HG02610 (cell line): ENCODE measurements around the gene TRIM44.

Experiments
- ATAC-seq: cut with Tn5 transposase; IDR thresholded peaks from one replicate; pipeline ENCODE4 v1.9.1; 2021; ENCODE audit warnings: mild to moderate bottlenecking, moderate library complexity; ENCODE audit not compliant: unreplicated experiment

Gene TRIM44

GRCh38 chr11:35662649-35663407, at the start of gene TRIM44:
Gene TRIM44, plus strand, starts transcription at chr11:35662775. Its CDS starts 337 bp downstream, at chr11:35663112.
- ATAC-seq: peak; percentile 96

GRCh38 chr11:35614939-35615569, 47.5 kb upstream of the TRIM44 start:
- ATAC-seq: no peak

GRCh38 chr11:35615921-35616900, 46.4 kb upstream of the TRIM44 start:
- ATAC-seq: no peak

DNA sequence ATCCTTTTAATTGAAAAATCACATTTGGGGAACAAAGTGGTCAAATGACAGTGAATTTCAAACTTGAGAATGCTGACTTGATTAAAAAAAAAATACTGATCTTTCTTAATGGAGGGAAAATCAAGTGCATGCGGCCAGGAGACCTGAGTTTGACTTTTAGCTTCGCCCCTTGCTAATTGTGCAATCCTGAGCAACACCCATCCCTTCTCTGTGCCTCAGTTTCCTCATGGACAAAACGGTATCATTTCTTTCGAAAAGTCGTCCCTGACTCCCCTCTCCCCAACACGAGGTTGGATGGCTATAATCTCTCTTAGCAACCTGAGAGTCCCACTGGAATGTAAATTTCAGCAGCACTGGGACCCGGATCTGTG, 45.3 kb upstream of the TRIM44 start:
- no peak for ATAC-seq

DNA sequence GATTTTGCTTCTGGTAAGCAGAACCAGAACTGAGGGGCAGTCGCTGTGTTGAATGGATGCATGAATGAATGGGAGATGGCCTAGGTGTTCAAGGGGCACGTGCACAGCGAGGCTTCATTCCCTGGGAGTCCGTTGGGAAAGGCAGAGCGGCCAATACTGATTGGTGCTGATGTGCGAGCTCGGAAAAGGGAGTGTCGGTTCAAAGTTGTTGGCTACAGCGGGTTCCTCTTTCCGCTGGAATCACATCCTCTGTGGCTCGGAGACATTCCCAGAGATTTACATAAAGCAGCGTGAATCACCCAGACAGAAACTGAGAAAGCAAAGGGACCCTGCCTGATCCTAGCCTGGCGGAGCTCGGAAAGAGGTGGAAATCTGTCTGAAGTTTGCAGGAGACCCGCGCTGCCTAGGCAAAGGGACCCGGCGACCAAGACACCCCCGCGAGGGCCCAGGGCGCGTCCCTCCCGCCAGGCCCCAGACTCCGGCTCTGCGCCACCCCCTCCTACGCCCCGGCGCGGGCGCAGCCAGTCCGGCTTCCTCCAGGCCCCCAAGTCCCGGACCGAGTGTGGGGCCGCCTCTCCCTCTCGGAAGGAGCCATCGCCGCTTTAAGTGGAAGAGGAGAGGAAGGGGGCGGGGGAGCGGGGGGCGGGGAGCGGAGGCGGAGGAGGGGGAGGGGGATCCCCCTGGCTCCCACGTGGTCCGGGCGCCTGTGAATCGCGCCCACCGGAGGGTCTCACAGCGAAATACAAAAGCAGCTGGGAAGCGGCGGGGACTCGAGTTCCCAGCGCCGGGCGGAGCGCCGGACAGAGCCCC, 44.7 kb upstream of the TRIM44 start, which contains the start of gene FJX1:
TSS of gene FJX1 (plus strand) at position 774 of the 810 bp plus-strand sequence. CDS start 177 bp downstream, outside the sequence.
- peak; percentile 27 for ATAC-seq

DNA sequence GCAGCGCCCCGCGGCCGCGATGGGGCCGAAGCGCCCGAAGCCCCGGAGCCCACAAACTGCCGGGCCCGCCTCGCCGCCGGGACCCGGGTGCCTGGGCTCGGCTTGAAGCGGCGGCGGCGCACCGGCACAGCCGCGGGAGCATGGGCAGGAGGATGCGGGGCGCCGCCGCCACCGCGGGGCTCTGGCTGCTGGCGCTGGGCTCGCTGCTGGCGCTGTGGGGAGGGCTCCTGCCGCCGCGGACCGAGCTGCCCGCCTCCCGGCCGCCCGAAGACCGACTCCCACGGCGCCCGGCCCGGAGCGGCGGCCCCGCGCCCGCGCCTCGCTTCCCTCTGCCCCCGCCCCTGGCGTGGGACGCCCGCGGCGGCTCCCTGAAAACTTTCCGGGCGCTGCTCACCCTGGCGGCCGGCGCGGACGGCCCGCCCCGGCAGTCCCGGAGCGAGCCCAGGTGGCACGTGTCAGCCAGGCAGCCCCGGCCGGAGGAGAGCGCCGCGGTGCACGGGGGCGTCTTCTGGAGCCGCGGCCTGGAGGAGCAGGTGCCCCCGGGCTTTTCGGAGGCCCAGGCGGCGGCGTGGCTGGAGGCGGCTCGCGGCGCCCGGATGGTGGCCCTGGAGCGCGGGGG, 44.0 kb upstream of the TRIM44 start:
- ATAC-seq: peak; percentile 52

GRCh38 chr11:35619116-35619854, 43.3 kb upstream of the TRIM44 start:
- ATAC-seq: peak; percentile 37

DNA sequence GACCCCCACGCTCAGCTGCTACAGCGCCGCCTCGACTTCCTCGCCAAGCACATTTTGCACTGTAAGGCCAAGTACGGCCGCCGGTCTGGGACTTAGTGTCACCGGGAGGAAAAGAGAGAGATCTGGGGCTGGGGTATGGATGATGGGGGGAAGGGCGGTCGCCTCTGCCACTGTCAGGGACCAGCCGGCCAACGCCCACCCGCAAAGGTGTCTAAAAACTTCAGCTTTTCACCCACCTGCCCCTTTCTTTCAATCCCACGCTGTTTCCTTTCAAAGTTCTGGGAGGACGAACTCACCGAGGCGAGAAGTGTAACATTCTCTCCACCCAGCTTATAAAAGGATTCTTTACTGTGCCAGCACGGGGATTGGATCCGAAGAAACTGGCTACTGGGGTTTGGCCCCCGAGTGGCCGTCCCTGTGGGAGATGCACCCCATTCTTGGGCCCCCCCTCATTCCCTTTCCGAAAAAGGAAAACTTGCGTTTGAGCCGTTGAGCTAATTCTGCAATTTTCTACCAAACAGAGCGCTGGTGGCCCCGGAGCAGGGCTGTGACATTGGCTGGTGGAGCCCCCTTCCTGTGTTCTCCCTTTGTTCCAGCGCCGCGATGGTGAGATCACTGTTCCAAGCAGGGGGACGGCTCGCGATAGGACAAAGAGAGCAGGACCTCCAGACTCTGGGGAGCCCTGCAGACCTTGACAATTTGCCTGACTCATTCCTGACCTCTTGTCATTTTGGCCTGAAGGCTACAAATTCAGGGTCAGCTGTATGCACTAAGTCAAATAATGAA, 42.5 kb upstream of the TRIM44 start:
- no peak for ATAC-seq

- ATAC-seq: no peak
Observed at GRCh38 chr11:35620795-35621194, 41.8 kb upstream of the TRIM44 start.

DNA sequence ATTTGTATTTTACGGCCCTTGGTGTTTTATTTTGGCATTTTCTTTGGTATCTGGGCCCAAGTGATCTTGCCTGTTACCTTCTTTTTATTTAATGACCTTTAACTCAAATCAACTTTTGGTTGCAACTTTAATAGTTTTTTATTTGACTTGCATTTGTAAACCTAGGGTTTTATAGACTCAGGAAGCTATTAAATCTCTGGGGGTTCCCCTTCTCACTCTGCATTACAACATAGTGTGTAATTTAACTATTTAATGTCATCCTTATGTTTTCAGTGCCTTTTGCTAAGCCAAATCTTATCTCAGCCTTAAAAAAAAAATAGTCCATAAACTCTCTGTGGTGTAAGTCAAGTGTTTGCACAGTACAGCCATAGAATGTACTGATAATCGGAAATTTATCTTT, 41.0 kb upstream of the TRIM44 start:
- ATAC-seq: no peak

DNA sequence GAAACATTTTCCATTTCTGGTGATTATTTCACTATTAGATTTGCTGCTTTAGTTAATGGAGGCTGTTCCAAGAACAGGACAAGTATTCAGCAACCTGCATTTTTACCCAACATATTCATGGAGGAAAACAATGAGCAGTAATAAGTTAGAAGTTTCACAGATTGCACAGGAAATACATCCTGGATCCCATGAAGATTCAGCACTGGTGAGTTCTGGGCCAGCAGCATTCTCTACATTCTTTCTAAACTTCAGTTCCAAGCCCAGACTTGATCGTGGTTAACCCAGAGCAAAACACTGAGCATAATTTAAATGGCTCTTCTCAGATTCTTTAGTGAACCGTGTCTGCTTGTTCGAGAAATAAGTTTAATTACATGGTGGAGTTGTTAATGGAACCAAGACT, 40.5 kb upstream of the TRIM44 start:
- no peak for ATAC-seq

- ATAC-seq: no peak
Observed at GRCh38 chr11:35623621-35624168, 38.9 kb upstream of the TRIM44 start.

DNA sequence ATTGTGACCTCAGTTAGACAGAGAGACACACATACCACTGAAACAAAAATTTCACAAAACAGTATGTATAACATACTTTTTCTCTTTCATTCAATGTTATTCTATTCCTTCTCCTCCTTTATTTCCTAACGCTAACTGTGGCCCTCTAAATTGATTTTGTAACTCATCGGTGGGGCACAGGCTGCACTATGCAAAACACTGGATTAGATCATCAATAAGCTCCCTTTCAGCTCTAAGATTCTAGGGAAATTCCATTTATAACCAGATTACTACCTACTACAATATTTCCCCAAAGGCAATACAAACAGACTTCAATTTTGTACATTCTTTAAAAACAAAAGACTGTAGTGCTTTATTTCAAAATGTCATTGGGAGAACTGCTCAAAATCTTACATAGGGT, 38.3 kb upstream of the TRIM44 start:
- no peak for ATAC-seq

GRCh38 chr11:35624781-35625180, 37.8 kb upstream of the TRIM44 start:
- no peak for ATAC-seq

- no peak for ATAC-seq
Observed at GRCh38 chr11:35626501-35626900, 36.1 kb upstream of the TRIM44 start.

GRCh38 chr11:35629511-35629910, 33.1 kb upstream of the TRIM44 start:
- ATAC-seq: no peak

DNA sequence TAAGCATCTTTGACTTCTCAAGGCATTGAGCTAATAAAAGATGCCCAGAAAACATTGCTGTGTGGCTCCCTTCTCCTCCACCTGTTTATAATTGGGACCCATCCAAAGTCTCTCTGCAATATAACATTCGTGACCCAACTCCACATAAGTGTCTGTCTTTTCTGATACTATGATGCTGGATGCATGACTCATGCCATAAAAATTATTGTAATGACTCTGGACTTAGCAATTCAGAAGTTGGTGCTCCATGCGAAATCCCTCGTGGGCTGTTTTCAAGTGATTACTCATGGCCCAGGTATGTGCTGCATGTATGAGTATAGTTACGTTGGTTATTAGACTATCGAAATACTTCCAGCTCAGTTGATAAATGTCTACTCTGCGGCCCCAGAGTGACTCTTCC, 32.7 kb upstream of the TRIM44 start:
- ATAC-seq: no peak

- no peak for ATAC-seq
Observed at GRCh38 chr11:35631891-35632290, 30.7 kb upstream of the TRIM44 start.
